ENCODE data around the gene PCF11. TPM values are rescaled to one million over a fixed set of nuclear protein-coding genes. Genes with fewer than 3 reads are reported as not detected.

PCF11 gene
- total and polyA plus RNA-seq, 2 of the 13 experiments (the other 11 are each of a cell fraction or from before 2014, with no cell fraction given): 40.3 to 47.7 TPM

DNA sequence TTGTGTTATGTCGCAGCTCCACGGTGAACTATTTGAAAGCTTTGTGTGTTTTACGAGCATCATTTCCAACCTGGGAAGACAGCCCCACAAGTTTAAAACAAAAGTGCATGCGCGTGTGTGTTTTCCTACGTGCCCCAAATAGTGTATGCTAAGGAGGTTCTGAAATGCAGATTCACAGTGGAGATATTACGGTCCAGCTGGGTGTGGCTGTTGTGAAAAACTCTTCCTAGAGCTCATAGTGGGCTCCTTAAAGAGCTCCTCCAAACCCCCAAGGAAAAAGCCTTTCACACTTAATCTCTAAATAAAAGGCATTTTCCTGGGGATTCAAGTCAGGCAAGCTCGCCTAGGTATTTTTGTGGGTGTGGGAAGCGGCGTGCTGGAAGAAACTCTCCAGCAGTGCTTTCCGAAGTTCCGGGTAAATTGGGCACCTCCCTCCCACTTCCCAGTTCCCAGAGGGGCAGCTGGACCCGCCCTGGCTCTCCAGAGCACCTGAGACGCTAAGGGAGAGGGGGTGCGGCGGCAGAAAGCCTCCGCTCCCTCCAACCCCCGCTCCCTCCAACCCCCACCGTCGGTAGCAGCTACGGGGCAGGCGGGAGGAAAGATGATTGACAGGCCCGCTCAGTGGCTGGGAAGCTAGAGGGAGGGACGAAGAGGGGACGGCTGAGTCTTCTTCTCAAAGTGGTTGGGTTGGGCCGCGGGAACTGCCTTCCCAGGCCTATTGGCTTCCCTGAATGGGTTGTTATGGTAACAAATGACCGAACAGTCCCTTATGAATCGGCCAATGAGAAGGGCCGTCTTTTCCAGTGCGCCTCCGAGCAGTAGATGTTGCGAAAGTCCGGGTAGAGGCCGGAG lies 561 bp upstream of the PCF11 start (continued):
- TF ChIP-seq MXI1 (IDR thresholded peaks at IDR 0.05; ENCODE audit: borderline replicate concordance, low read depth, low read length) (peak; percentile 27; the same call in 2 of the 3 replicates), ZNF143 (CRISPR knock-in tag; IDR thresholded peaks at IDR 0.05) (peak; percentile 44; the same call in 1 of the 2 replicates), ZNF282 (IDR thresholded peaks at IDR 0.05; ENCODE audit: partially characterized antibody) (no peak), FOXJ3 (CRISPR knock-in tag; IDR thresholded peaks at IDR 0.05; ENCODE audit: borderline replicate concordance) (peak; percentile 53; the same call in 1 of the 2 replicates), SP2 (CRISPR knock-in tag; IDR thresholded peaks at IDR 0.05) (peak; percentile 90), REXO4 (CRISPR knock-in tag; IDR thresholded peaks at IDR 0.05; ENCODE audit: borderline replicate concordance) (no peak), ZNF292 (CRISPR knock-in tag; IDR thresholded peaks at IDR 0.05; ENCODE audit: borderline replicate concordance, low read depth) (peak; percentile 18; the same call in 1 of the 2 replicates), DMAP1 (CRISPR knock-in tag; IDR thresholded peaks at IDR 0.05) (no peak), AKAP8 (CRISPR knock-in tag; IDR thresholded peaks at IDR 0.05) (no peak), TCF12 (IDR thresholded peaks at IDR 0.05) (no peak), TCF12 (CRISPR knock-in tag; IDR thresholded peaks at IDR 0.05) (no peak), PTBP1 (IDR thresholded peaks at IDR 0.05; ENCODE audit: low read depth, low read length, poor library complexity, severe bottlenecking) (no peak), TOE1 (CRISPR knock-in tag; IDR thresholded peaks at IDR 0.05) (0 out of 2 replicates have a peak, but pooled peaks have one; percentile 7), ARID2 (CRISPR knock-in tag; IDR thresholded peaks at IDR 0.05; ENCODE audit: borderline replicate concordance) (no peak), ZNF878 (CRISPR knock-in tag; IDR thresholded peaks at IDR 0.05) (no peak; the same call in 1 of the 2 replicates), ELF3 (CRISPR knock-in tag; IDR thresholded peaks at IDR 0.05) (peak; percentile 71), TSC22D2 (CRISPR knock-in tag; IDR thresholded peaks at IDR 0.05; ENCODE audit: borderline replicate concordance) (peak; percentile 14; the same call in 1 of the 2 replicates)
- TF ChIP-seq, protein P1, sequence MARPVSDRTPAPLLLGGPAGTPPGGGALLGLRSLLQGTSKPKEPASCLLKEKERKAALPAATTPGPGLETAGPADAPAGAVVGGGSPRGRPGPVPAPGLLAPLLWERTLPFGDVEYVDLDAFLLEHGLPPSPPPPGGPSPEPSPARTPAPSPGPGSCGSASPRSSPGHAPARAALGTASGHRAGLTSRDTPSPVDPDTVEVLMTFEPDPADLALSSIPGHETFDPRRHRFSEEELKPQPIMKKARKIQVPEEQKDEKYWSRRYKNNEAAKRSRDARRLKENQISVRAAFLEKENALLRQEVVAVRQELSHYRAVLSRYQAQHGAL (CRISPR knock-in tag; IDR thresholded peaks at IDR 0.05; ENCODE audit: not compliant biosample characterization): peak; percentile 23
- TF ChIP-seq, protein P2, sequence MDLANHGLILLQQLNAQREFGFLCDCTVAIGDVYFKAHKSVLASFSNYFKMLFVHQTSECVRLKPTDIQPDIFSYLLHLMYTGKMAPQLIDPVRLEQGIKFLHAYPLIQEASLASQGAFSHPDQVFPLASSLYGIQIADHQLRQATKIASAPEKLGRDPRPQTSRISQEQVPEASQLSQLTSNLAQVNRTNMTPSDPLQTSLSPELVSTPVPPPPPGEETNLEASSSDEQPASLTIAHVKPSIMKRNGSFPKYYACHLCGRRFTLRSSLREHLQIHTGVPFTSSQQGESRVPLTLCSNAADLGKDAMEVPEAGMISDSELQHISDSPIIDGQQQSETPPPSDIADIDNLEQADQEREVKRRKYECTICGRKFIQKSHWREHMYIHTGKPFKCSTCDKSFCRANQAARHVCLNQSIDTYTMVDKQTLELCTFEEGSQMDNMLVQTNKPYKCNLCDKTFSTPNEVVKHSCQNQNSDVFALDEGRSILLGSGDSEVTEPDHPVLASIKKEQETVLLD (CRISPR knock-in tag; IDR thresholded peaks at IDR 0.05; ENCODE audit: low read depth): peak; percentile 43; the same call in 1 of the 2 replicates
- TF ChIP-seq, protein P3, sequence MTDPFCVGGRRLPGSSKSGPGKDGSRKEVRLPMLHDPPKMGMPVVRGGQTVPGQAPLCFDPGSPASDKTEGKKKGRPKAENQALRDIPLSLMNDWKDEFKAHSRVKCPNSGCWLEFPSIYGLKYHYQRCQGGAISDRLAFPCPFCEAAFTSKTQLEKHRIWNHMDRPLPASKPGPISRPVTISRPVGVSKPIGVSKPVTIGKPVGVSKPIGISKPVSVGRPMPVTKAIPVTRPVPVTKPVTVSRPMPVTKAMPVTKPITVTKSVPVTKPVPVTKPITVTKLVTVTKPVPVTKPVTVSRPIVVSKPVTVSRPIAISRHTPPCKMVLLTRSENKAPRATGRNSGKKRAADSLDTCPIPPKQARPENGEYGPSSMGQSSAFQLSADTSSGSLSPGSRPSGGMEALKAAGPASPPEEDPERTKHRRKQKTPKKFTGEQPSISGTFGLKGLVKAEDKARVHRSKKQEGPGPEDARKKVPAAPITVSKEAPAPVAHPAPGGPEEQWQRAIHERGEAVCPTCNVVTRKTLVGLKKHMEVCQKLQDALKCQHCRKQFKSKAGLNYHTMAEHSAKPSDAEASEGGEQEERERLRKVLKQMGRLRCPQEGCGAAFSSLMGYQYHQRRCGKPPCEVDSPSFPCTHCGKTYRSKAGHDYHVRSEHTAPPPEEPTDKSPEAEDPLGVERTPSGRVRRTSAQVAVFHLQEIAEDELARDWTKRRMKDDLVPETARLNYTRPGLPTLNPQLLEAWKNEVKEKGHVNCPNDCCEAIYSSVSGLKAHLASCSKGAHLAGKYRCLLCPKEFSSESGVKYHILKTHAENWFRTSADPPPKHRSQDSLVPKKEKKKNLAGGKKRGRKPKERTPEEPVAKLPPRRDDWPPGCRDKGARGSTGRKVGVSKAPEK (CRISPR knock-in tag; IDR thresholded peaks at IDR 0.05; ENCODE audit: borderline replicate concordance): no peak
- TF ChIP-seq, protein P4, sequence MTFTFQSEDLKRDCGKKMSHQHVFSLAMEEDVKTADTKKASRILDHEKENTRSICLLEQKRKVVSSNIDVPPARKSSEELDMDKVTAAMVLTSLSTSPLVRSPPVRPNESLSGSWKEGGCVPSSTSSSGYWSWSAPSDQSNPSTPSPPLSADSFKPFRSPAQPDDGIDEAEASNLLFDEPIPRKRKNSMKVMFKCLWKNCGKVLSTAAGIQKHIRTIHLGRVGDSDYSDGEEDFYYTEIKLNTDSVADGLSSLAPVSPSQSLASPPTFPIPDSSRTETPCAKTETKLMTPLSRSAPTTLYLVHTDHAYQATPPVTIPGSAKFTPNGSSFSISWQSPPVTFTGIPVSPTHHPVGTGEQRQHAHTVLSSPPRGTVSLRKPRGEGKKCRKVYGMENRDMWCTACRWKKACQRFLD (CRISPR knock-in tag; IDR thresholded peaks at IDR 0.05; ENCODE audit: borderline replicate concordance): no peak
- TF ChIP-seq, protein P5, sequence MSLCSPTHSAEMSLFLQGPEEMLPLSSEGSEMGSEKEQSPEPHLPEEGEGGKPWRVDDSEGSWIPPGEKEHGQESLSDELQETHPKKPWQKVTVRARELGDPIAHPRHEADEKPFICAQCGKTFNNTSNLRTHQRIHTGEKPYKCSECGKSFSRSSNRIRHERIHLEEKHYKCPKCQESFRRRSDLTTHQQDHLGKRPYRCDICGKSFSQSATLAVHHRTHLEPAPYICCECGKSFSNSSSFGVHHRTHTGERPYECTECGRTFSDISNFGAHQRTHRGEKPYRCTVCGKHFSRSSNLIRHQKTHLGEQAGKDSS (CRISPR knock-in tag; IDR thresholded peaks at IDR 0.05; ENCODE audit: borderline replicate concordance, low read depth): peak; percentile 57
